GM19328 (cell line): ENCODE data around the gene PLXNC1.
A peak's percentile ranks its signal among the peaks of the same experiment; 100 is the strongest.

Source experiments
- ATAC-seq: cut with Tn5 transposase; IDR thresholded peaks from one replicate; pipeline ENCODE4 v1.9.1; 2021; ENCODE audit warnings: mild to moderate bottlenecking, moderate library complexity; ENCODE audit not compliant: unreplicated experiment

PLXNC1 gene

GRCh38 chr12:94202245-94203180, 54.1 kb downstream of the PLXNC1 start:
- no peak for ATAC-seq

DNA sequence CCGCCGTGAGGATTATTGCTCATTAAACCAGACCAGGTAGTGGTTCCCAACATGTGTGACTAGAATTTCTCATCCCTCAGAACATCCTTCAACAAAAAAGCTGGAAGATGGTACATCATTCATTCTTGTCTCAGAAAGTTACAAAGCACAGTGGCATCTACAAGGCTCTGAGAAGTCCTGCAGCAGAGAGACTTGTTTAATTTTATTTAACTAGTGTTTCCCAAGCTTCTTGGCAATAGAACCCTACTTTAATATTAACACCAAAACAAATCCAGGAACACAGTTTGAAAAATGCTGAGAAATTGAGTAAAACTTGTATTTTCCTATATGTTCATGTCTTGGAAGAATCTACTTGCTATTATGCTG, 54.8 kb downstream of the PLXNC1 start:
- ATAC-seq: no peak

DNA sequence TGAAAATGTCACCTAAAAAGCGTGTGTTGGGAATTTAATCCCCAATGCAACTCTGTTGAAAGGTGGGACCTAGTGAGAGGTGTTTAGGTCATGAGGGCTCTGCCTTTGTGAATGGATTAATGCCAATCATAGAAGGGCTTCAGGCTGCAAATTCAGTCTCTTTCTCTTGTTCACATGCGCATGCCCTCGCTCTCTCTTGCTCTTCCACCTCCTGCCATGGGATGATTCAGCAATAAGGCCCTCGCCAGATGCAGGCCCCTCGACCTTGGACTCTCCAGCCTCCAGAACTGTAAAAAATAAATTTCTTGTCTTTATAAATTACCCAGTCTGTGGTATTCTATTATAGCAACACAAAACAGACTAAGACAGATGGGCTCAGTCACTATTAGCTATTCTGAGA, 55.4 kb downstream of the PLXNC1 start:
- ATAC-seq: no peak

- ATAC-seq: no peak
Observed at GRCh38 chr12:94204499-94205247, 56.3 kb downstream of the PLXNC1 start.

- ATAC-seq: no peak
Observed at GRCh38 chr12:94205822-94206221, 57.4 kb downstream of the PLXNC1 start.

DNA sequence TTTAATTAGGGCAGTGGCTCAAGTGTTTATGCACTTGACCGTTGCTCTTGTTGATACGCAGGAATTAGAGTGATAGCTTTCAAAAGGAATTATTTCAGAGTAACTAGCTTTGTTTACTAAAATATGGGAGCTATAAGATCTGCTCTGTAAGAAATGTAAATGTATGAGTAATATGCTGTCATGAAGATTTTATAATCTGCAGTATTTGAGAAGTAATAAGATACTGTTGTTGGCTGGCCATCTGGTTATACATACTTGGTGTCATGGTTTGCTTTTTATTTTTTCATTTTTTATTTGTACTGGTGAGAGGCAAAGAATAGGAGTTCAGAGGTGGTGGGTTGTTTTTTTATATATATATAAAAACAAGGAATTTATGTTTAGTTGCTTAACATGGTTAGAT, 58.5 kb downstream of the PLXNC1 start:
- no peak for ATAC-seq

- no peak for ATAC-seq
Observed at GRCh38 chr12:94207467-94207848, 59.1 kb downstream of the PLXNC1 start.

DNA sequence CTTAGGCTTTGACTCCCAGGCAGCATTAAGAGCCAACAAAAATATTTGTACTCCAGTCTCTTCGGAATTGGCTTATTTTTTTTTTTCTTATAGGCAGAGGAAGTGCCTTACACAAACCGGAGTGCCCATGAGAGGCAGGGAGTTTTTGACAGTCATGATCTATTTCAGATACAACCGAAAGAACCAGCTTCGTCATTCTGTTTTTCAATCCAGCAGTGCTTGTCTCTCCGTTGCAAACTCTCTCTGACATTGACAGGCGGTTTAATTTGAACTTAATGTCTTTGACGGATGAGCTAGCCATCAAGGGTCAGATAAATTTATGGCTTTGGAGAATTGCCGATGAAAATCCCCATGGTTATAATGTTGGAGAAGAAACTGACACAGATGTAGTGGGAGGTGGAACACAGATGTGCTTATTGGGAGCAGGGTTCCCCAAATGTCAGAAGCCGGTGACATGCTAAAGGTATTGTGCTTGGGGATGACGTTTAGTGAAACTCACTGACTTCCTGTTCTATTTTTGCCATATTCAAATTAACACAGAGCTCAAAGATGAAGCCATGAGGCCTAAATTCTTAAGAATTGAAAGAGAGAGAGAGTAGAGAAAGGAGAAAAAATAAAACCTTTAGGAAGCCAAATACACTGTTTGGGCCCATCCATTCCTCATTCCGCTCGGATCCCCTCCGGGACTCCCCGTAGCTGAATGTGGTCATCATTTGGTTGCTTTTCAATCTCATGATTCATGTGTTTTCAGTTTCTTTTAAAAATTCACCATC, 59.7 kb downstream of the PLXNC1 start:
- peak; percentile 80 for ATAC-seq

DNA sequence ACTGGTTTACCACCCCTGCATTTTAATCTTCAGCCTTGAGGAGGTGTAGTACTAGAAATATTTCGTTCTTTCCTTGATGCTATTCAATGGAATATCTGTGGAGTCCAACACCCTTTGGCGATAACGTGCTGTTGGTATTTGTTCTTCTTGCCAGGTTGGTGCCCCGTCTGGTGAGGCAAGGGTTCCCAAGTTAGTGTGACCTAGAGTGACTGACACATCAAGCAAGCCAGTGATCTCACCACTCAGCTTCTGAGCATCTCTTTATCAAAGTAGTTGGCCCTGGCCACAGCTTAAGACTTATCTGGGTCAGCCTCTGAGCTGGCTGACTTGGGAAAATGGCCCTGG, 60.2 kb downstream of the PLXNC1 start:
- ATAC-seq: peak; percentile 21

DNA sequence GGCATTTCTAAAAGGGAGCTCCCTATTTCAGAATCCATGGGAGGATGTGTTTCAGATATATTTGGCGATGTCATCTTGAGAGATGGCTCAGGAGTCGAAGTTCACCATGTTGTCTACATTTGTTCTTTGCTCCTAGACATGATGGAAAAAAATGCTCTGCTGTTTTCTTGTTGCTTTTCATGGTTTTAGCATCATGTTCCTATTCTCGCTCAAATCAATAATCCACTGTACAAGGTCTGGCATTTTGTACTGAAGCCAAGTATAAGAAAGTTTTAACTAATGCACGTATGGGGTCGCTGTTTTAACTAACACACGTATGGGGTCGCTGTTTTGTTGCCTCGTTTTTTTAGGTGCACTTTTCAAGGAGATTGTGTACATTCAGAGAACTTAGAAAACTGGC, 60.9 kb downstream of the PLXNC1 start:
- no peak for ATAC-seq

- ATAC-seq: no peak
Observed at GRCh38 chr12:94211021-94211420, 62.6 kb downstream of the PLXNC1 start.

DNA sequence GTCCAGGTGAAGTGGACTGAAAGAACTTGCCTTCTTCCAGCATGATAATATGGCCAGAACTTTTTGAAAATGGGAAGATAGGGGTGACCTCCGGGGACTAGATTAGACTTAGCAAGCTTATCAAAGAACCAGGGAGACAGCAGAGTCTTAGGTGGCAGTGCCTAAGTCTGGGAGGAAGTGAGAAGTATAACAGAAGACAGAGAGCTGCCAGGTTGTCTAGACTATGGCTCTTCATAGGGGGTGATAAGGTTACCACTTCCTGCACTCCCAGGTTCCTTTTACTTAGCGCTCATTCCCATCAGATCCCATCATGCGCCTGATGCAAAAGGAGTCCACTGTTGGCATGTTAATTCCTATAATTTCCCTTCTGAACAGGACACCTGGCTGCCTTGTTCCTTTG, 69.9 kb downstream of the PLXNC1 start:
- no peak for ATAC-seq

DNA sequence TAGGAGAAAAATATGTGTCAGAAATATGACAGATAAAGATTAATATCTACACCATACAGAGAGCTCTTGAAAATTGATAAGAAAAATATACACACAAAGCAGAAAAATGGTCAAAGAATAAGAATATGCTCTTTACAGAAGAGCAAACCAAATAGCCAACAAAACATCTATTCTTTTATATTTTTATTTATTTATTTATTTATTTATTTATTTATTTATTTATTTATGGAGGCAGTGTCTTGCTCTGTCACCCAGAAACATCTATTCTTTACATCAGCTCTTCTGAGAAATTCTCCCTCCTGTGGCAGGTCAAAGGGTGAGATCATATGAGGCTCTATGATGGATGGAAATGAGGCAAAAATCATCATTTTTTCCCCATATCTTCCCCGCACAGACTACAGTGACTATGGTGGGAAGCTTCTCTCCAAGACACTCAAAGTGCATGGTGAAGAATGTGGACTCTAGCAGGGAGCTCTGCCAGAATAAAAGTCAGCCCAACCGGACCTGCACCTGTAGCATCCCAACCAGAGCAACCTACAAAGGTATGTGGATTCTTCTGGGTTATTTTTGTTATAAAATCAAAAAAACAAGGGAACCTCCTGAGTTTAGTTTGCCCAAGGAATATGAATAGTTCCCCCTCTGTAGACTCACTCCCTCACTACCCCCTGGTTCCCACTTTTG, 71.4 kb downstream of the PLXNC1 start:
- no peak for ATAC-seq

DNA sequence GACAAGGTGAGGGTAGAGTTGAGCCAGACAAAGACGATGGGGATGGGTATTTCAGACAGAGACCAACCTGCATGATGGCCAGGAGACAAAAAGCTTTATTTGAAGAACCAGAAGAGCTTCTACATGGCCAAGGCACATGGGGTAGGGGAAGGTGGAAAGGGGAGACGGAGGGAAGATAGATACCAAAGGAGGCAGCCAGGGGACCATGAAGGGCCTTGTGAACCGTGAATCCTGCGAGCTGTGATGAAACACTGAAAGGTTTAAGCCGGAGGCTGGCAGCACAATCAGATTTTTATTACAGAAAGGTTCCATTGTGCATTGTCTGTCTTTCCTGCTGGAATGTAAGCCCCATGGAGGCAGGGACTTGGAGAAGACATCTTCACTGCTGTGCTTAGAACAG, 72.4 kb downstream of the PLXNC1 start:
- no peak for ATAC-seq

DNA sequence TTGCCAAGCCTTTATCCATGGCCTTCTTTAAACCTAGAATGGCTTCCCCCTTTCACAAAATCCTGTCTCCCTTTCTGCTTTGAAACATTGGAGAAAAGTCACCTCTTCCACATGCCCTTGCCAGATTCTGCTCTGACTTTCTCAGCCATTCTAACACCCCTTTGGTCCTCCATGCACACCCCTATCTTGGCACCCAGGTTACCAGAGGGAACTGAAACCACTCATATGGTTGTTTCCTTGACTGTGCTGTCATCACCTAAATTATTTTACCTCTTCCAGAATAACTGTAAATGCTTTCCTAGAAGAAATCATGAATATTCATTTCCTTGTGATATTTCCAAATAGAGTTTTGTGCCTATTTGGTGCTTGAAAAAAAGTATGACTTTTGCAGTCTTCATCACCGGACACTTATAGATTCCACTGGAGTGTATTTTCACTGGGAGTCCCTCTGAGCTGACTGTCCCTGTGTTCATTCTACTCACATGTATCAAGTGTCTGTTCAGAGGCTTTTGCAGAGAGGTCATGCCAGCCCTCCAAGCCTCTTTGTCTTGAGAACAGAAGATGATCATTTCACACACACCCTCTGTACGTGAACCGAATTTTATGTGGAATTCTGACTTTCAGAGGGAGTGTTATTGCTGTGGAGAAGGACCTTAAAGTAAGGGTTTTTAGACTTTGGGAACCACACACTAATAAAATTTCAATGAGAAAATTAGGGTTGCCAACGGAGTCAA, 74.1 kb downstream of the PLXNC1 start:
- no peak for ATAC-seq

GRCh38 chr12:94223842-94224241, 75.5 kb downstream of the PLXNC1 start:
- no peak for ATAC-seq

DNA sequence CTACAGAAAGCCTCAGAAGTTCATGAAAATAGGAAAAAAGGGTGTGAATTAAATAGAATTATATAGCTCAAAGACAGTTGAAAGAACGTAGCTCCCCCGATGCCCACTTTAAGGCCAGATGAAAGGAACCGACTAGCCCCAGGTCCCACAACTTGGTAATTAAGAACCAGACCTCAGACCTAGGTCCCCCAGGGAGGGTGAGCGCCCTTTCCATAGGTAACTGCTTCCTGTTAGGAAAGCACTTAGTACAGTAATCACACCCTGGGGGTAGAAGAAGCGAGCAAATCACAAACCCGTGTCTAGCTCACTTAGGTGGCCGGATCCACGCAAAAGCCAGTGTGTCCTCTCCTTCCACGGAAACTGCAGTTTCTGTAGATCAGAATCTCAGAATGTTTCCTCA, 77.1 kb downstream of the PLXNC1 start:
- no peak for ATAC-seq

- ATAC-seq: no peak
Observed at GRCh38 chr12:94225947-94226630, 77.7 kb downstream of the PLXNC1 start.

DNA sequence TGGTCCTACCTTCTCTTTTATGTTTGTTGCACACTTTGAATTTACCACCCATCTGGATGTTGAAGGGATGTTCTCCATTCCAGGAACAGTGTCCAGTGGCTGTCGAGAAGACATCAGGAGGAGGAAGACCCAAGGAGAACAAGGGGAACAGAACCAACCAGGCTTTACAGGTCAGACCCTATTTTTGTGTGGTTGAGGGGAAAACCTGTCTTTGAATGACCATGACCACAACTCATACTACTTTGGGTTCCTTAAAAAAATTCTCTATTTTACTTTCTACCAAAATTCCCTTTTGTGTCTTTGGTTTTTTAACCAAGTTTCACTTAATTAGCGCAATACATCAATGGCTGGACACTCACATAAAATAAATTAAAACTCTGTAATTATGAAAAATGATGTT, 78.7 kb downstream of the PLXNC1 start:
- no peak for ATAC-seq

DNA sequence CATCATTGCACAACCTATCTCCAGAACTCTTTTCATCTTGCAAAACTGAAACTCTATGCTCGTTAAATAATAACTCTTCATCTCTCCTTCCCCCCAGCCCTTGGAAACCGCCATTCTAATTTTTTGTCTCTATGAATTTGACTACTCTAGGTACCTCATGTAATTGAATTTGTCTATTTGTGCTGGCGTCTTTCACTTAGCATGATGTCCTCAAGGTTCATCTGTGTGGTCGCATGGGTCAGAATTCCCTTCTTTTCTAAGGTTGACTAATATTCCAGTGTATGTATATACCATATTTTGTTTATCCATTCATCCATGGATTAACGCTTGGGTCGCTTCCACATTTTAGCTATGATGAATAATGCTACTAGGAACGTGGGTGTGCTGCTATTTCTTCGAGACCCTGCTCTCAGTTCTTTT, 80.1 kb downstream of the PLXNC1 start:
- ATAC-seq: no peak
